Activated T-helper 17 cell treated with anti-CD3 and anti-CD28 coated beads, Interleukin-2, amount 50 U/mL, for 72 hours (primary cell): ENCODE measurements around the gene LRP1B. TPM values are rescaled to one million over a fixed set of nuclear protein-coding genes. Genes with fewer than 3 reads are reported as not detected.

Source experiments
- ATAC-seq: fragments of 150-1000 bp; cut with Tn5 transposase; replicated peaks from 2 replicates; pipeline ENCODE4 v1.10.0; 2021; ENCODE audit warnings: mild to moderate bottlenecking, moderate library complexity
- H3K27ac Mint-ChIP-seq: one replicate; pipeline ENCODE4 v1.8.0; 2022; ENCODE audit warnings: mixed read lengths
- H3K27me3 Mint-ChIP-seq: one replicate; pipeline ENCODE4 v1.8.0; 2022; ENCODE audit warnings: mixed read lengths
- H3K36me3 Mint-ChIP-seq: one replicate; pipeline ENCODE4 v1.8.0; 2022; ENCODE audit warnings: low read depth, mild to moderate bottlenecking, mixed read lengths
- H3K4me1 Mint-ChIP-seq: one replicate; pipeline ENCODE4 v1.8.0; 2022; ENCODE audit warnings: mixed read lengths
- H3K4me3 Mint-ChIP-seq: one replicate; pipeline ENCODE4 v1.8.0; 2022; ENCODE audit warnings: mild to moderate bottlenecking, mixed read lengths
- H3K9me3 Mint-ChIP-seq: one replicate; pipeline ENCODE4 v1.8.0; 2022; ENCODE audit warnings: mixed read lengths
- total RNA-seq, 2 donors: library from RNA; stranded (reverse); gene quantifications; one replicate each; pipeline ENCODE4 v1.2.3, GENCODE V29; 2022

Gene LRP1B
- total RNA-seq, 2 donors from 2014 or later: not detected

DNA sequence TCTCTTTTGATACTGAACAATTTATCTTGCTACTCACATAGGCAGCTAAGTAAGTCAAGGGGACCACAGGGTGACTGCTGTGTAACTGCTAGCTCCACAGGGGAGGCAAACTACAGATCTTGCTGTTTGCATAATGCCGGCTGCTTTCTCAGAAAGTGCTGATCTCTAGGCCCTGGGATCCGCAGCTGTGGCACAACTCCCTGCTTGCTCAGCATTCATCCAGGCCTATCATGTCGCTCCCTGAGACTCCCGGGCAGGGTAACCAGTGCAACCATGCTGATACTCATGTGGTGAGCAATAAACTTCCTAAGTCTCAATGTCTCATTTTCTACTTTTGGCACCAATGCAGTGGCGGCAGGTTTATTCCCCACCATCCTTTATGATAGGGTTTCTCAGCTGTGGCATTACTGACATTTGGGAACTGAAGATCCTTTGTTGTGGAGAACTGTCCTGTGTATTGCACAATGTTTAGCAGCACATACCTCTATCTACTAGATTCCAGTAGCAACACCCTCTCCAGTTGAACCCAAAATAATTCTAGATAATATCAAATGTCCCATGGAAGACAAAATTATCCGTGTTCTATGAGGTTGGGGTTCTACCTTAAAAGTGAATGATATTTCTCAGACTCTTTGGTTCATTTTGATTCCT, 1101.3 kb downstream of the LRP1B start:
- Mint-ChIP-seq H3K9me3 (peaks cover 13% of the 10 kb centered on the region), H3K36me3 (no peaks in the 10 kb centered on the region), H3K27ac (no peak overlapping the region), H3K4me3 (no peak overlapping the region), H3K27me3 (no peaks in the 10 kb centered on the region), H3K4me1 (no peaks in the 10 kb centered on the region)
- ATAC-seq: no peak

DNA sequence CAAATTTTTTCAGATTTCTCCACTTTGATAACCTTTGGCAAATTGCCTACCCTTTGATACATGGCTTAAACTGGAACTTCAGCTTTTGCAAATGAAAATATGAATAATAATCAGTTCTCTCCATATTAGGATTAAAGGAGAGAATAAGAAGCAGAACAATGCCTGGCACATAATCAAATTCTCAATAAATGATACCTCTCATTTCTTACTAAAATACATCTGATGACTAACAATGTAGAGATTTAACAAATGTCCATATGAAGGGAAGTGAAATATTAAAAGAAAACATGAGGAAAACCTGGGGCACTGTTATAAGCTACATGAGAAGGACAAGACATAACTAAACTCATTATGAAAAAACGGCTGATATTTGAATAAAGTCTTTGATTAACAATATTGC, 1103.6 kb downstream of the LRP1B start:
- ATAC-seq: no peak
- H3K4me3 Mint-ChIP-seq: no peak overlapping the region
- no peaks in the 10 kb centered on the region for H3K27me3 Mint-ChIP-seq
- no peaks in the 10 kb centered on the region for H3K4me1 Mint-ChIP-seq
- H3K36me3 Mint-ChIP-seq: no peaks in the 10 kb centered on the region
- peaks cover 9% of the 10 kb centered on the region for H3K9me3 Mint-ChIP-seq
- H3K27ac Mint-ChIP-seq: no peak overlapping the region

DNA sequence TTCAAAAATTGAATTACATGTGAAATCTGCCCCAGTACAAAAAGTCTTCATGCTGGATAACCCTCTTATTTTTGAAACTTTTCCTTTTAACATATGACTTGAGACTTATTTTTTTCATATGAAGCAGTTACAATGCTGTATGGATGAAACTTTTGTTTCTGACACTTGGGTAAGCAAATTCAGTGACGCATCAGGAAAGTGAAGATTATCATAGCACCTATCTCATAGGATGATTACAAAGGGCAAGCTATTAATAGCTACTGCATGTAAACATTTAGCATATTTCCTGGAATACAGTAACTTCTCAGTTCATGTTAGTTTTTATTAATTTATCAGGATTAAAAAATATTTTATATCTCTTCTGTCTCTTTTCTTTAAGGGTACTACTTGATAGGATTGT, 1109.2 kb downstream of the LRP1B start:
- Mint-ChIP-seq H3K27me3 (no peaks in the 10 kb centered on the region), H3K9me3 (peaks cover 7% of the 10 kb centered on the region), H3K27ac (no peak overlapping the region), H3K4me3 (no peak overlapping the region), H3K36me3 (no peaks in the 10 kb centered on the region), H3K4me1 (no peaks in the 10 kb centered on the region)
- ATAC-seq: no peak

DNA sequence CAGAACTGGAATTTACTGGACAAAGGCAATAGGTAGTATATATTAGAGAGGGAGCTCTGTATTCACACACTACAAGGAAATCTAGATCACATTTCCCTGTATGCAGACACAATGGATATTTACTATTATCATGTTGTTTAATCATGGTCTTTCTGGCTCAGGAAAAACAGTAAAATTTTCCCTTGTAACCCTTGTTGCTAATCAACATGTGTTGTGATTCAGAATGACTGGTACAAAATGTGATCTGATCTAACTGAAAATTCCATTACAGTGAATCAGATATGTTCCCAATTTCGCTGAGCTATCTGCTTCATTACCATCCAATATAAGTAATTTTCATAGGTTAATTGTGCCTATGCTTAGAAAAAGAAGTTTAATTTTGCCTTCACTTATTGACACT, 1109.7 kb downstream of the LRP1B start:
- no peak overlapping the region for H3K27ac Mint-ChIP-seq
- H3K36me3 Mint-ChIP-seq: no peaks in the 10 kb centered on the region
- no peak for ATAC-seq
- no peak overlapping the region for H3K4me3 Mint-ChIP-seq
- H3K9me3 Mint-ChIP-seq: peaks cover 7% of the 10 kb centered on the region
- H3K27me3 Mint-ChIP-seq: no peaks in the 10 kb centered on the region
- no peaks in the 10 kb centered on the region for H3K4me1 Mint-ChIP-seq

DNA sequence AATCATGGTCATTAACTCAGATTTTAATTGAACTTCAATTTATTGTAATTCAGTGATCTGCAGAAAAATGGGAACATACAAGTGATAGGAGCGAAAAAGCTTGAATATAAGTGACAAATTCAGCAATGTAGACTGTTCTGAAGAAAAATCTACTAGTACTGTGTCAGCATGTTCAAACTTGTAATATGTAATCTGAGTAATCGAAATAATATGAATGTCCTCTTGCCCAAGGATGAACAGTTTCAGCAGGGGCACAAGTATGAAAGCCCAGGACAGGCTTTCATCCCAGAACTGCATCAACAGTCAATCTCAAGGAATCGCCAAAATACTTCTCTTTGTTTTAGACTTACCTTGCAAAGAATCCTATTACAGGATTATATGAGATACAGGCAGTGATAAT, 1110.5 kb downstream of the LRP1B start:
- Mint-ChIP-seq H3K36me3 (no peaks in the 10 kb centered on the region), H3K27me3 (no peaks in the 10 kb centered on the region), H3K4me1 (no peaks in the 10 kb centered on the region), H3K4me3 (no peak overlapping the region), H3K27ac (no peak overlapping the region), H3K9me3 (peaks cover 8% of the 10 kb centered on the region)
- no peak for ATAC-seq

DNA sequence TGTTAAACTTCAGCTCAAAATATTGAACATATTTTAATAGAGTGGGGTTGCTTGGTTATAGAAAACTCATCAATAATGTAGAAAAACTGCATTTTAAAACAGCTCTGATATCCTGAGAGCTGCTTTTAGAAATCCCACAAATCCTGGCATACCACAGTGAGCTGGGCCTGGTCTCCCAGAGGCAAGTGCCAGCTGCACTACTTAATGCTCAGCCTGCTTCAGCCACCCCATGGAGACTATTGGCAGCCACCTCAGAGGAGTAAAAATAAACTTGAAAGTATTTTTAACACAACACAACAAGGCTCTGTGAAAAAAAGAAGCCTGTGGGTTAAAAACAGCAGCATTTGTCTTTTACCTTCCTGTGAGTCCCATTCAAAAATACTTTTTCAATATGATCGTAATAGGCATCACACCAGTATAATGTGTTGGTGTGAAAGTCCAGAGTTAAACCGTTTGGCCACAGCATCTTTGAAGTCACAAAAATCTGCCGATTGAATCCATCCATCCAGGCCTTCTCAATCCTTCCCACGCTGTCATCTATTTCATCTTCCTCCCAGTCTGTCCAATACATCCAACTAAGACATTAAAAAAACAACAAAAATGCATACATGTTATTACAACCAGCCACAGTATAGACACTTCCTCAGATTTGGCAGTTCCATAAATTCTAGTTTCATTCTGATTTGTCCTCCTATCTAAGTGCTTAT, 1115.3 kb downstream of the LRP1B start:
- Mint-ChIP-seq H3K4me1 (no peaks in the 10 kb centered on the region), H3K4me3 (no peak overlapping the region), H3K9me3 (peaks cover 5% of the 10 kb centered on the region)

DNA sequence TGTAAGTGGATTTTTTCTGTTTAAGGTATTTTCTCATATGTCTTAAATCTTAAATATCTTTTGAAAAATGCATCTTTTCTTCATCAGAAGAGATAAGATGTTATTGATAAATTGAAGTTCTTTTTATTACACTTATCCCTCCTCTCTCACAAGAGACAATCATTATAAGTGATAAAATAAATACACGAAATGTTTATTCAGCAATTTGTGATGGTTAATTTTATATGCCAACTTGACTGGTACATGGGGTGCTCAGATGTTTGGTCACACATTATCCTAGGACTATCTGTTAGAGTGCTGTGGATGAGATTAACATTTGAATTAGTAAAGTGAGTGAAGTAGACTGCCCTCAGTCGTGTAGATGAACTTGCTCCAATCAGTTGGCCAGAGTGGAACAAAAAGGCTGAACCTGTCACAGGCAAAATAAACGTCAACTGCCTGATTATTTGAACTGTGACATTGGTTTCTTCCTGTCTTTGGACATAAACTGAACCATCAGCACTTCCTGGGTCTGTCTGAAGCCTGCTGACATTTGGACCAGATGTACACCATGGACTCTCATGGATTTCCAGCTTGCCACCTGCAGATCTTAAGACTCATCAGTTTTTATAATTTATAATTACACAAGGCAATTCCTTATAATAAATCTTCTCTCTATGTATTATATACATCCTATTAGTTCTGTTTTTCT, 1126.7 kb downstream of the LRP1B start:
- no peaks in the 10 kb centered on the region for H3K4me1 Mint-ChIP-seq
- H3K4me3 Mint-ChIP-seq: no peak overlapping the region
- no peak overlapping the region for H3K27ac Mint-ChIP-seq
- H3K9me3 Mint-ChIP-seq: peaks cover 10% of the 10 kb centered on the region
- H3K27me3 Mint-ChIP-seq: no peaks in the 10 kb centered on the region
- H3K36me3 Mint-ChIP-seq: no peaks in the 10 kb centered on the region
- ATAC-seq: no peak

More for the DNA sequence above, 1115.3 kb downstream of the LRP1B start:
- Mint-ChIP-seq H3K27ac (no peak overlapping the region), H3K36me3 (no peaks in the 10 kb centered on the region), H3K27me3 (no peaks in the 10 kb centered on the region)
- ATAC-seq: no peak

DNA sequence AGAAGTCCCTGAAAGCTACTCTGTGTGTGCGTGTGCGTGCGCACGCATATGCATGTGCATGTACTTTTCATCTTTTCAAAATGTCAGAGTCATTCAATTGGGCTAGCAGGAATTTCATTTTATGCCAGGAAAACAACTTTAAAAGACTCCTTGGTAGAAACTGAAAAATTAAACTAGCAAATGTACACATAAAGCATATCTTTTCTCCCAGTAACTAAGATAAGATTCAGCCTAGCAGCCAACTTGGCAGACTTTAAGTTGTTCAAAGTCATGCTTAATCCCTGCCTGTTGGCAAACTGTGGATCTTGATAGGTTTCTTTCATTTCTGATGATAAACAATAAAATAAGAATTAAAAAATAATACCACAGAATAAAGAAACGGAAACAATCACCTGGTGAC, 1129.1 kb downstream of the LRP1B start:
- H3K4me1 Mint-ChIP-seq: no peaks in the 10 kb centered on the region
- H3K27ac Mint-ChIP-seq: no peak overlapping the region
- H3K9me3 Mint-ChIP-seq: peaks cover 10% of the 10 kb centered on the region
- H3K4me3 Mint-ChIP-seq: no peak overlapping the region
- H3K36me3 Mint-ChIP-seq: no peaks in the 10 kb centered on the region
- ATAC-seq: no peak
- no peaks in the 10 kb centered on the region for H3K27me3 Mint-ChIP-seq

DNA sequence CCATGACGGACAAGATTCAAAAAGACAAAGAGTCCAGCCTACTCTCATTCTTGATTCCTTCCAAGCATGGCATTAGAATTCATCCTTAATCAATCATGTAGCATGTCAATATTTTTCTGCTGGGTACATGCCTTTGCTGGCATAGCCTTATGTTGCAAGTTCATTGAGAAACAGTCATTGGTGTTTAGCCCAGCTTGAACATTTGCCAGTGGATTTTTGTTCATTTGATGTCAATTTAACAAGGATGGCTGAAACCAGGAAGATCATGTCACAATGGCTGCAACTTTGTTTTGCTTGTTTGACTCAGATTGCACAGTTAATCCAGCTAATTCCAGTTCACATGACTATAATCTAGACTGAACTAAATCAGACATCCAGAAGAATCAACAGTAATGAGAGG, 1132.2 kb downstream of the LRP1B start:
- Mint-ChIP-seq H3K4me1 (no peaks in the 10 kb centered on the region), H3K36me3 (no peaks in the 10 kb centered on the region), H3K27ac (no peak overlapping the region), H3K9me3 (peaks cover 14% of the 10 kb centered on the region), H3K27me3 (no peaks in the 10 kb centered on the region), H3K4me3 (no peak overlapping the region)
- ATAC-seq: no peak

DNA sequence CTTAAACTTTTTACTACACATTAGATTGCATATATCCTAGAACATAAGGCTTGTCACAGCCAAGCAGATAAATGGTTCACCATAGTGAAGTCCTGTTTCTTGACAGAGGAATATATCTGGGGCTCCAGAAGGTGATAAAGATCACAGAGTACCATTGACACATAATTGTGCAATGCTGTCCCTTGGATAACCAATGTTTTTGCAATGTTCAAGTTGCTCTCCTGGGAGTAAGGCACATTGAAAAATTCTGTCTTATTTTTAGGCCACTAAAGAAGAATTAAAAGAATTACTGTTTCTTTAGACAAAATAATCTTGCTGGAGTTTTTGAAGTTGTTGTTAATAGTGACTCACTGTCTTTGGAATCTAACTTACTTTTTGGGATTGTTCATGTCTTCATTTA, 1132.8 kb downstream of the LRP1B start:
- peaks cover 11% of the 10 kb centered on the region for H3K9me3 Mint-ChIP-seq
- ATAC-seq: no peak
- H3K27ac Mint-ChIP-seq: no peak overlapping the region
- H3K36me3 Mint-ChIP-seq: no peaks in the 10 kb centered on the region
- no peak overlapping the region for H3K4me3 Mint-ChIP-seq
- no peaks in the 10 kb centered on the region for H3K27me3 Mint-ChIP-seq
- no peaks in the 10 kb centered on the region for H3K4me1 Mint-ChIP-seq

DNA sequence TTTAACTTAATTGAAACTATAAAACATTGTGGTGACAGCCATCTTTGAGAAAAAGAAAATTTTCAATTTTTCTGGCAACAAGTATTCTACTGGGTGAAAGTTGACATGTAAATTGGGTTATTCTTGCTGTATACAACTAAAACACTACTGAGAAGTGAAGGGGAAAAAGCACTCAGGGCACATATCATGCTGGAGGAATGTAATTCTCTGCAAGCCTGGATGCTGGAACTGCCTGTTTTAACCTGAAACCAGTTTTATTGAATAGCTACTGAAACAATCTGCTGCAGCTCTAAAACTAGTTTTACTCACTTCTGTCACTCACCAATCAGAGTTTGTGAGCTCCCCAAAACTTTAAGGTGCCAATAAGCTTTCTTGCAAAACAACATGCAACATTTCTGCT, 1136.0 kb downstream of the LRP1B start:
- no peak for ATAC-seq
- Mint-ChIP-seq H3K36me3 (no peaks in the 10 kb centered on the region), H3K4me3 (no peak overlapping the region), H3K27me3 (no peaks in the 10 kb centered on the region), H3K9me3 (peaks cover 8% of the 10 kb centered on the region), H3K4me1 (no peaks in the 10 kb centered on the region), H3K27ac (no peak overlapping the region)

DNA sequence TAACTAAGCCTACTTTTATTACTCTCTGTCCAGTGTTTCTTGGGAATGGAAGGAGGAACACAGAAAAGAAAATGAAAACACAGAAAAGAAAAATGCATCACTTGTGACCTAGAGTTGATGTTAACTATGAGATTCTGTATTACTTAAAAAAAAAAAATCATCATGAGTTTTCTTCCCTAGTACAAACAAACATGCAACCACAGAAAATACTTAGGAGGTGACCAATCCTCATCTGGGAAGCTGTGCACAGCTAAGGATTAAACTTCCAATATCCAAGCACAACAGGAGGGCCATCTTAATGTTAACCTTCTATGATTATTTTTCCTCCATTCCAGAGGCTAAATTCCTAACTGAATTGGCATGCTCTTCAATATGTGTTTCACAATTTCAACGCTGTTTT, 1140.4 kb downstream of the LRP1B start:
- Mint-ChIP-seq H3K4me1 (no peaks in the 10 kb centered on the region), H3K36me3 (no peaks in the 10 kb centered on the region), H3K27me3 (no peaks in the 10 kb centered on the region), H3K27ac (no peak overlapping the region), H3K4me3 (no peak overlapping the region), H3K9me3 (peaks cover 9% of the 10 kb centered on the region)
- no peak for ATAC-seq

DNA sequence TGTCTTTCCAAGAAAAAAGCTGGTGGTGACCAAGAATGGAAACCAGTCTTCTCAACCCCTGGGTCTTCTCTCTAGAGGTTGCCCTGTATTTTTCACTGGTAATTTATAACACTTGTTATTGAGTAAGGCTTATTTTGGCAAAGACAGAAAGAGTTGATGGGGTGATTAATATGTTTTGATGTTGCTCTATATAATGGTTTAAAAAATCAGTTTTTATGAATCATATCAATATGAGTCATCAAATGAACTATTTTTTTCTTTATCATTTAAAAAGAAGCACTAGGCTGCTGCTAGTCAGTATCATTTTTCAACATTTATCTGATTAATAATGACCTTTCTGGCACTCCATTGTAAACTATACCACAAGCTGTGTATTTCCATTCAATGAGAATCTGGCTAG, 1142.2 kb downstream of the LRP1B start:
- no peak for ATAC-seq
- no peaks in the 10 kb centered on the region for H3K4me1 Mint-ChIP-seq
- H3K9me3 Mint-ChIP-seq: peaks cover 5% of the 10 kb centered on the region
- no peaks in the 10 kb centered on the region for H3K36me3 Mint-ChIP-seq
- no peaks in the 10 kb centered on the region for H3K27me3 Mint-ChIP-seq
- H3K27ac Mint-ChIP-seq: no peak overlapping the region
- no peak overlapping the region for H3K4me3 Mint-ChIP-seq

DNA sequence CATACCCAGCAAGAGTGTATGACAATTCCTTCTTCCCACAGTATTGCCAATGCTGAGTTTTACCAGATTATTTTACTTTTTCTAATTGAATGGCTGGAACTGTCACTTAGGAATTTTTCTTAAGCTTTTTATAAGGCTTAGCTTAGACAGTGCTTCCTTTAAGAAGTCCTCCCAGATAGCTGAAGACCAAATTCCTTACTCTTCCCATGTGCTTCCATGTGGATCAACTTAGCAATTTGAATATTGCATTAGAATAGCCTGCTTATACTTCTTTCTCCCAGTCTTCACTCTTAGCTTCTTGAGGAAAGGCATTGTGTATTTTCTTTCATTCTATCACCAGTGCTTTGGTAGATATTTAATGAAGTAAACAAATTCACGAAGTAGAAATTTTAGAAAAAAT, 1144.4 kb downstream of the LRP1B start:
- no peak for ATAC-seq
- H3K4me3 Mint-ChIP-seq: no peak overlapping the region
- H3K27me3 Mint-ChIP-seq: no peaks in the 10 kb centered on the region
- H3K27ac Mint-ChIP-seq: no peak overlapping the region
- H3K9me3 Mint-ChIP-seq: peaks cover 11% of the 10 kb centered on the region
- H3K36me3 Mint-ChIP-seq: no peaks in the 10 kb centered on the region
- no peaks in the 10 kb centered on the region for H3K4me1 Mint-ChIP-seq

DNA sequence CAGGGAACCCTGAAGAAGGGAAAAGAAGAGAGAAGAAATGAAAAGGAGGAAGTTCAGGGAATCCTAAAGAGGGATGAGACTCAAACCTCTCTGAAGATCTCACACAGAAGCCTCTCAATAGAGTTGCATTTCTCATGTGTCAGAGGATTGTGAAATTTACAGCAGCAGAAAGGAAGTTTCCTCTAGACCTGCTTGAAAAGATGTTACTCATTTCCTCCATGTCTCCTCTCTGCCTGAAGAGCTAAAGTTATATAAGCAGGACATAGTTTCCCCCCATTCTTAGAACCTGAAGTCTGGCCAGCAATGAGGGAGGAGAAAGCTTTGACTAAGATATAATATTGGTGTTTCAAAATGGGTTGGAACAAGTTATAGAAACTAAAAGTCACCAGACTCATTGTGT, 1155.6 kb downstream of the LRP1B start:
- no peak for ATAC-seq
- Mint-ChIP-seq H3K27ac (no peak overlapping the region), H3K36me3 (no peaks in the 10 kb centered on the region), H3K27me3 (no peaks in the 10 kb centered on the region), H3K4me3 (no peak overlapping the region), H3K9me3 (peaks cover 13% of the 10 kb centered on the region), H3K4me1 (no peaks in the 10 kb centered on the region)
